ENCODE measurements around the gene PDYN.

PDYN gene

GRCh38 chr20:1932971-1933370 is 60.9 kb downstream of the PDYN start:
- DNase-seq: no peak

DNA sequence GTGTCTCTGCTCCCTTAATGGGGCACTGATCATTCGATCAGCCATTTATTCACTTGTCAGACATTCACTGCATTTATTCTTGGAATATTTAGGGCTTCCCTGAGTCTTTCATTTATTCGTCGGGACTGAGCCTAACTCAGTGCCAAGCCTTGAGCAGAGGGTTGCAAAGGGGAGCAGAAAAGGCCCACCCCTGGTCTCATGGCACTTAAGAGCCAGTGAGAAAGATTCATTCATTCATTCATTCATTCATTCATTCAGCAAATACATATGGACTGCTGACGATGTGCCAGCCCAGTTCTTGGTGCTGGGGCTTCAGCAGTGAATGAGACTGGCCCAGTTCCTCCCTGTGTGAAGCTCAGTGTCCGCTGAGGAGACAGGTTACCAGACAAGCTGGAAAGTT is 62.0 kb downstream of the PDYN start:
- no peak for DNase-seq

DNA sequence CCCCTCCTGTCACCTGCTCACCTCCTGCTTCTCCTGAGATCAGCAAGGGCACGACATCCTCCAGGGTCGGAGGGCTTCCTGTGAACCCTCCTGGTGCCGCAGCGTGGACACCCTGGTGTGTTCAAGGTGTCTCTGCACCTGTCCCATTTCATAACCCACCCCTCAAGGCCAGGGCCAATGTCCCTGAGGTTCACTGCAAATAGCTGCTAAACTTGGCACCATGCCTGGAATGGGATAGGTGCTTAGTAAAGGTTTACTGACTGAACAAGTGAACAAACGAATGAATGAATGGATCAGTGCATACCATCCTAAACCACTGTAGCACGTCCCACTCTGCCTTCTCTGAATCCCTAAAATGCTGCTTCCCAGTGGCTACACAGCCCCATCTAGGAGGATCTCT is 63.7 kb downstream of the PDYN start:
- no peak for DNase-seq

GRCh38 chr20:1929460-1929859 is 64.4 kb downstream of the PDYN start:
- DNase-seq: no peak

GRCh38 chr20:1928782-1929181 is 65.1 kb downstream of the PDYN start:
- DNase-seq: no peak

All from CD4-positive, alpha-beta T cell treated with Interferon alpha-2 for 1 hour (primary cell).